HEK293T (cell line): ENCODE results near the gene FSD2.

Experiments
- ARNT ChIP-seq: fragments of 450-650 bp; IDR thresholded peaks from 2 replicates; pipeline ENCODE4 v1.6.1; 2017; ENCODE audit warnings: mild to moderate bottlenecking
- BHLHE40 ChIP-seq: fragments of 450-650 bp; IDR thresholded peaks from 2 replicates; pipeline ENCODE4 v1.6.1; 2016; ENCODE audit warnings: mild to moderate bottlenecking, moderate library complexity, borderline replicate concordance
- FOXA1 ChIP-seq: fragments of 450-650 bp; IDR thresholded peaks from 2 replicates; pipeline ENCODE4 v1.6.1; 2016; ENCODE audit warnings: mild to moderate bottlenecking
- SP1 ChIP-seq: fragments of 450-650 bp; IDR thresholded peaks from 2 replicates; pipeline ENCODE4 v1.6.1; 2017

DNA sequence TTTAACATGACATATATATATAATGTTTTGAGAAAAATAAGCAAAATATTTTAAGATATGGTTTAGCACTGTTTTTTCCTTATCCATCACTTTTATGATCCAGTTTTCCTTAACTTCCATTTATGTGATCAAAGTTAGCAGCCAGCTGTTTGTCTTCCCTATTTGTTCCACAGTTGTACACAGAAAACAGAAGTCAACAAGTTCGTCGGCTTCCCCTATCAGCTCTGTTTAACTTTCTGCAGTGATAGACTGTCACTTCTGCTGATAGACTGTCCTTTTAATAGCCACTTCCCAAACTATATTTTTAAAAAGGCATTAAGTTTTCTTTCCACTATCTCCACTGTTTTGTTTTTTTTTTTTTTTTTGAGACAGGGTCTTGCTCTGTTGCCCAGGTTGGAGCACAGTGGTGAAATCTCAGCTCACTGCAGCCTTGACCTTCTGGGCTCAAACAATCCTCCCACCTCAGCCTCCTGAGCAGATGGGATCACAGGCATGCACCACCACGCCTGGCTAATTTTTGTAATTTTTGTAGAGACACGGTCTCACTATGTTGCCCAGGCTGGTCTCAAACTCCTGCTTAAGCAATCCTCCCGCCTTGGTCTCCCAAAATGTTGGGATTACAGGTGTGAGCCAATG is 7.2 kb downstream of the FSD2 start:
- no peak for TF ChIP-seq BHLHE40
- TF ChIP-seq ARNT = no peak
- no peak for TF ChIP-seq FOXA1
- TF ChIP-seq SP1 = no peak
